SK-N-MC (cell line): ENCODE measurements around the gene XRCC4.

Experiments
- EZH2 ChIP-seq: fragments of 200-600 bp; sonication (generic); IDR thresholded peaks from one replicate; pipeline ENCODE4 v1.6.1; 2017; ENCODE audit warnings: antibody characterized with exemption
- POLR2AphosphoS5 ChIP-seq: IDR thresholded peaks from 2 replicates; pipeline ENCODE4 v1.6.1; 2012; ENCODE audit warnings: mild to moderate bottlenecking, low read depth, low read length, borderline replicate concordance

DNA sequence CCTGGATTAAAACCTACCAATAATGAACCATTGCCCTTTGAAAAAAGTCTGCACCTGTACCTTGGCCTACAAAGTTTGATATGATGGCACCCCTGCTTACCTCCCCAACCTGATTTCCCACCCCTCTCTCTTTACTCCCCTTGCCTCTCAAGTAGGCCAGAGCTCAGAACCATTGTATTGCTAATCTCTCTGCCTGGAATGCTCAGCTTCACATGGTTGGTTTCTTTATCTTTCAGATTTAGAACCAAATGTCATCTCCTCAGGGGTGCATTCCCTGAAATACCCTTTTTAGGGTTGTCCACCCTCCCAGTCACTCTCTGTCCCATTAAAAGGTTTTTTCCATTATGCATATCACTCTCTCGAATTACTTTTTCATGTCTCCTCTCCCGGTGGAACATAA is 277.6 kb downstream of the XRCC4 start:
- no peak for TF ChIP-seq EZH2
- TF ChIP-seq POLR2AphosphoS5 = no peak
